HEK293 (cell line): ENCODE results near the gene PDHX.

Experiments used
- CTCF ChIP-seq: fragments of 450-650 bp; formaldehyde crosslinking; IDR thresholded peaks from 2 replicates; pipeline ENCODE4 v1.5.1; 2016; ENCODE audit warnings: missing biosample characterization, missing genetic modification characterization
- FEZF1 ChIP-seq: fragments of 450-650 bp; formaldehyde crosslinking; IDR thresholded peaks from 2 replicates; pipeline ENCODE4 v1.5.1; 2016; ENCODE audit warnings: missing biosample characterization, missing genetic modification characterization
- IKZF3 ChIP-seq: fragments of 450-650 bp; IDR thresholded peaks from 2 replicates; pipeline ENCODE4 v1.5.0; 2018; ENCODE audit warnings: missing biosample characterization, mild to moderate bottlenecking, missing genetic modification characterization, moderate library complexity
- KLF10 ChIP-seq: fragments of 450-650 bp; IDR thresholded peaks from 2 replicates; pipeline ENCODE4 v1.5.1; 2018; ENCODE audit warnings: missing biosample characterization, mild to moderate bottlenecking, missing genetic modification characterization
- PATZ1 ChIP-seq: fragments of 450-650 bp; formaldehyde crosslinking; IDR thresholded peaks from 2 replicates; pipeline ENCODE4 v1.5.1; 2016; ENCODE audit warnings: missing biosample characterization, missing genetic modification characterization
- REST ChIP-seq: fragments of 450-650 bp; formaldehyde crosslinking; IDR thresholded peaks from 2 replicates; pipeline ENCODE4 v1.5.1; 2016; ENCODE audit warnings: missing biosample characterization, missing genetic modification characterization
- ZBTB11 ChIP-seq: fragments of 450-650 bp; formaldehyde crosslinking; conservative IDR thresholded peaks from 2 replicates; pipeline ENCODE4 v1.5.1; 2016; ENCODE audit warnings: low read depth, missing biosample characterization, missing genetic modification characterization
- ZEB2 ChIP-seq: fragments of 450-650 bp; formaldehyde crosslinking; IDR thresholded peaks from 2 replicates; pipeline ENCODE4 v1.5.1; 2016; ENCODE audit warnings: missing biosample characterization, missing genetic modification characterization
- ZNF157 ChIP-seq: fragments of 450-650 bp; formaldehyde crosslinking; IDR thresholded peaks from 2 replicates; pipeline ENCODE4 v1.5.1; 2016; ENCODE audit warnings: missing biosample characterization, missing genetic modification characterization
- ZNF175 ChIP-seq: fragments of 450-650 bp; formaldehyde crosslinking; IDR thresholded peaks from 2 replicates; pipeline ENCODE4 v1.5.1; 2016; ENCODE audit warnings: missing biosample characterization, missing genetic modification characterization
- ZNF341 ChIP-seq: fragments of 450-650 bp; formaldehyde crosslinking; IDR thresholded peaks from 2 replicates; pipeline ENCODE4; 2016; ENCODE audit warnings: low read depth, missing biosample characterization, missing genetic modification characterization
- ZNF585B ChIP-seq: fragments of 450-650 bp; formaldehyde crosslinking; IDR thresholded peaks from 2 replicates; pipeline ENCODE4 v1.5.1; 2016; ENCODE audit warnings: missing biosample characterization, missing genetic modification characterization
- ZNF658 ChIP-seq: fragments of 450-650 bp; formaldehyde crosslinking; IDR thresholded peaks from 2 replicates; pipeline ENCODE4; 2016; ENCODE audit warnings: missing biosample characterization, missing genetic modification characterization
- TF ChIP-seq, protein P1 (sequence below): fragments of 450-650 bp; formaldehyde crosslinking; IDR thresholded peaks from 2 replicates; pipeline ENCODE4 v1.5.1; 2016; ENCODE audit warnings: missing biosample characterization, missing genetic modification characterization, low read depth

- no peak for TF ChIP-seq KLF10 (tag by site-specific recombination)
- TF ChIP-seq ZNF341 (tag by site-specific recombination): no peak
- no peak for TF ChIP-seq REST (tag by site-specific recombination)
- TF ChIP-seq, protein P1, sequence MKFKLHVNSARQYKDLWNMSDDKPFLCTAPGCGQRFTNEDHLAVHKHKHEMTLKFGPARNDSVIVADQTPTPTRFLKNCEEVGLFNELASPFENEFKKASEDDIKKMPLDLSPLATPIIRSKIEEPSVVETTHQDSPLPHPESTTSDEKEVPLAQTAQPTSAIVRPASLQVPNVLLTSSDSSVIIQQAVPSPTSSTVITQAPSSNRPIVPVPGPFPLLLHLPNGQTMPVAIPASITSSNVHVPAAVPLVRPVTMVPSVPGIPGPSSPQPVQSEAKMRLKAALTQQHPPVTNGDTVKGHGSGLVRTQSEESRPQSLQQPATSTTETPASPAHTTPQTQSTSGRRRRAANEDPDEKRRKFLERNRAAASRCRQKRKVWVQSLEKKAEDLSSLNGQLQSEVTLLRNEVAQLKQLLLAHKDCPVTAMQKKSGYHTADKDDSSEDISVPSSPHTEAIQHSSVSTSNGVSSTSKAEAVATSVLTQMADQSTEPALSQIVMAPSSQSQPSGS (tag by site-specific recombination): no peak
- no peak for TF ChIP-seq ZEB2 (tag by site-specific recombination)
- TF ChIP-seq ZNF658: no peak
- no peak for TF ChIP-seq CTCF (tag by site-specific recombination)
- TF ChIP-seq ZNF175 (tag by site-specific recombination): no peak
- TF ChIP-seq ZNF585B: no peak
- no peak for TF ChIP-seq FEZF1 (tag by site-specific recombination)
- TF ChIP-seq ZNF157 (tag by site-specific recombination): no peak
- no peak for TF ChIP-seq ZBTB11 (tag by site-specific recombination)
- TF ChIP-seq IKZF3 (tag by site-specific recombination): no peak
- TF ChIP-seq PATZ1: no peak
Observed at GRCh38 chr11:34972366-34972765, 55.9 kb downstream of the PDHX start.
